HepG2 (cell line): Measurements from ENCODE around the gene G6PC3. TPM values are rescaled to one million over a fixed set of nuclear protein-coding genes. Genes with fewer than 3 reads are reported as not detected.
A peak's percentile ranks its signal among the peaks of the same experiment; 100 is the strongest.

ENCODE experiments used
- ATF1 ChIP-seq: IDR thresholded peaks from 2 replicates; pipeline ENCODE4 v1.6.1; 2016; ENCODE audit warnings: mild to moderate bottlenecking, control low read depth
- BCL6 ChIP-seq: IDR thresholded peaks from 2 replicates; pipeline ENCODE4 v1.6.1; 2016; ENCODE audit warnings: missing genetic modification reagents, missing compliant biosample characterization
- FIP1L1 ChIP-seq: fragments of 200-400 bp; formaldehyde crosslinking; IDR thresholded peaks from 2 replicates; pipeline ENCODE4 v1.6.1; 2018; ENCODE audit warnings: low read depth, mild to moderate bottlenecking, low read length, moderate library complexity, borderline replicate concordance; ENCODE audit not compliant: insufficient read depth
- FOXA3 ChIP-seq: IDR thresholded peaks from 2 replicates; pipeline ENCODE4 v1.6.1; 2016; ENCODE audit warnings: missing genetic modification reagents, missing compliant biosample characterization
- FOXO1 ChIP-seq: sonication (generic); formaldehyde crosslinking; IDR thresholded peaks from 2 replicates; pipeline ENCODE4 v1.4.0; 2020; ENCODE audit warnings: missing genetic modification reagents
- HNF4A ChIP-seq: sonication (generic); formaldehyde crosslinking; IDR thresholded peaks from 2 replicates; pipeline ENCODE4 v1.4.0; 2020; ENCODE audit warnings: missing genetic modification reagents
- ISX ChIP-seq: sonication (generic); formaldehyde crosslinking; conservative IDR thresholded peaks from 2 replicates; pipeline ENCODE4 v1.5.0; 2020; ENCODE audit warnings: missing genetic modification reagents
- KLF15 ChIP-seq: sonication (generic); formaldehyde crosslinking; IDR thresholded peaks from 2 replicates; pipeline ENCODE4 v1.8.1; 2023; ENCODE audit warnings: borderline replicate concordance, mild to moderate bottlenecking, inconsistent platforms, missing genetic modification reagents, mixed read lengths
- NFE2 ChIP-seq: sonication (generic); formaldehyde crosslinking; IDR thresholded peaks from 2 replicates; pipeline ENCODE4 v1.4.0; 2020; ENCODE audit warnings: missing genetic modification reagents
- NFRKB ChIP-seq: fragments of 450-650 bp; IDR thresholded peaks from 2 replicates; pipeline ENCODE4 v1.6.1; 2017
- POLR2A ChIP-seq, 2 experiments: IDR thresholded peaks; 2 replicates each; pipeline ENCODE4 v1.6.1; 2011; ENCODE audit warnings: low read depth in 2 of 2, low read length in 2 of 2, mild to moderate bottlenecking in 1 of 2, moderate library complexity in 1 of 2; ENCODE audit not compliant: insufficient read depth in 1 of 2
- RFXANK ChIP-seq: IDR thresholded peaks from 2 replicates; pipeline ENCODE4 v1.6.1; 2016
- SPEN ChIP-seq: sonication (generic); formaldehyde crosslinking; IDR thresholded peaks from 2 replicates; pipeline ENCODE4 v1.5.1; 2020; ENCODE audit warnings: low read depth, mild to moderate bottlenecking, missing genetic modification reagents
- ZFP41 ChIP-seq: sonication (generic); formaldehyde crosslinking; IDR thresholded peaks from 2 replicates; pipeline ENCODE4 v1.4.0; 2020; ENCODE audit warnings: mild to moderate bottlenecking, missing genetic modification reagents, borderline replicate concordance
- ZNF232 ChIP-seq: sonication (generic); formaldehyde crosslinking; IDR thresholded peaks from 2 replicates; pipeline ENCODE4 v1.4.0; 2020; ENCODE audit warnings: missing genetic modification reagents, borderline replicate concordance
- ZNF543 ChIP-seq: sonication (generic); formaldehyde crosslinking; IDR thresholded peaks from 2 replicates; pipeline ENCODE4 v1.4.0; 2020; ENCODE audit warnings: mild to moderate bottlenecking, missing genetic modification reagents
- ZNF709 ChIP-seq: sonication (generic); formaldehyde crosslinking; IDR thresholded peaks from 2 replicates; pipeline ENCODE4 v1.5.0; 2020; ENCODE audit warnings: mild to moderate bottlenecking, missing genetic modification reagents
- polyA plus RNA-seq, 8 experiments: library from polyadenylated mRNA; depleted of rRNA in 3 of 8; stranded (reverse) in 7 of 8; unstranded in 1 of 8; fragments of >200 nt; fragmentation: Illumina TruSeq in 4 of 8; extraction: Trizol in 4 of 8; gene quantifications; 2 replicates each; pipeline versions ENCODE4 v1.2.1 to v1.2.3, GENCODE V29; 2011 to 2016; ENCODE audit warnings: low read depth in 4 of 8, missing spikeins in 1 of 8, mixed read lengths in 1 of 8; ENCODE audit not compliant: insufficient read depth in 1 of 8
- total RNA-seq, 5 experiments: library from RNA; depleted of rRNA; stranded (reverse); fragments of >200 nt; fragmentation: Illumina TruSeq; extraction: Trizol; gene quantifications; 2 replicates each; pipeline ENCODE4 v1.2.3, GENCODE V29; 2016; ENCODE audit warnings: low read depth in 1 of 5
- TF ChIP-seq, protein P1 (sequence below): sonication (generic); formaldehyde crosslinking; IDR thresholded peaks from 2 replicates; pipeline ENCODE4 v1.5.0; 2020; ENCODE audit warnings: mild to moderate bottlenecking, missing genetic modification reagents, borderline replicate concordance
- TF ChIP-seq, protein P2 (sequence below): IDR thresholded peaks from 2 replicates; pipeline ENCODE4 v1.6.1; 2016
- TF ChIP-seq, protein P3 (sequence below): sonication (generic); formaldehyde crosslinking; IDR thresholded peaks from 2 replicates; pipeline ENCODE4 v1.5.0; 2020; ENCODE audit warnings: mild to moderate bottlenecking, missing genetic modification reagents

G6PC3 gene
- total and polyA plus RNA-seq, 2 of the 13 experiments (the other 11 are each of a cell fraction or from before 2014, with no cell fraction given) = 38.5 to 75.8 TPM

DNA sequence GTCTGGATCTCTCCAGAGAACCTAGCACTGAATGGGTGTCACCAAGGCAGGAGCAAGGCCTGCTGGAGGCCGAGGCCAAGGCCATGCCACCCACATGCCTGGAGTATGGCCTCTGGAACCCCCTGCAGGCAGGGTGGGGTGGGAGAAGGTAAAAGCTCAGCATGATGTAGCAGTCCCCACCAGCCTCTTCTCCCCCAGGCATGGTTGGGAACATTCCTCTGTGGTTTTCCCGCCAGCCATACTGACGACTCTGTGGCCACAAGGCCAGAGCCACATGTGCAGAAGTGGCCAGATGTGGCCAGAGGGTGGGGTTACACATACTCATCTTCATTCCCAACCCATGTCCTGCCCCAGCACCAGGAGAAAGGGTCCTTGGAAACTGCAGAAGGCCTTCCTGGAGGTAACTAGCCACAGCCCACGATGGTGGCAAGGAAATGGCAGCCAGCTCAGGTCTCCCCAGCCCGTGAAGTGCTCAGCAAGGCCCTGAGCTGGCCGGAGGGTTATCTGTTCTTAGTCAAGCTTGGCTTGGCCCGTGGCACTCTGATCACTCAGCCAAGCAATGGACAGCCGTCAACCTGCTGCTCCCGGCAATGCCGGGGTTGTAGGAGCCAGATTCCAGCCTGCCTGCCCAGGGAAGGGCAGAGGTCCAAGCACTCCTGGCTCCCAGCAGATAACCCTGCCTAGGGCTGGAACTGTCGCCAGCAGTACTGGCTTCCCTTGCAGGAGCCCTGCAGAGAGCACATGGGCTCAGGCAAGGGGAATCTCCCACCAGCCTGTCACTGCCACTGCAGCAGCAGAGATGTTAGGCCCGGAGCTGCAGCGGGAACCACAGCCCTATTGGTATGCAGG lies 26.8 kb downstream of the G6PC3 start (continued):
- TF ChIP-seq ISX (CRISPR knock-in tag) (no peak), HNF4A (CRISPR knock-in tag) (peak; percentile 34; the same call in 1 of the 2 replicates), RFXANK (CRISPR knock-in tag) (no peak), FOXO1 (no peak), SPEN (CRISPR knock-in tag) (no peak), ZNF543 (CRISPR knock-in tag) (peak; percentile 97), ZNF709 (CRISPR knock-in tag) (no peak), ATF1 (no peak), FOXA3 (no peak), POLR2A (IDR thresholded peaks at IDR 0.05; ENCODE audit: insufficient read depth in 1 of 2, low read depth in 2 of 2, low read length in 2 of 2) (0 out of 4 replicates have a peak, but pooled peaks of 1 of the 2 experiments have one; percentile 13), NFE2 (CRISPR knock-in tag) (no peak), KLF15 (CRISPR knock-in tag) (no peak), BCL6 (no peak), FIP1L1 (no peak), ZFP41 (CRISPR knock-in tag) (no peak), ZNF232 (CRISPR knock-in tag) (no peak), NFRKB (no peak)
- TF ChIP-seq, protein P1, sequence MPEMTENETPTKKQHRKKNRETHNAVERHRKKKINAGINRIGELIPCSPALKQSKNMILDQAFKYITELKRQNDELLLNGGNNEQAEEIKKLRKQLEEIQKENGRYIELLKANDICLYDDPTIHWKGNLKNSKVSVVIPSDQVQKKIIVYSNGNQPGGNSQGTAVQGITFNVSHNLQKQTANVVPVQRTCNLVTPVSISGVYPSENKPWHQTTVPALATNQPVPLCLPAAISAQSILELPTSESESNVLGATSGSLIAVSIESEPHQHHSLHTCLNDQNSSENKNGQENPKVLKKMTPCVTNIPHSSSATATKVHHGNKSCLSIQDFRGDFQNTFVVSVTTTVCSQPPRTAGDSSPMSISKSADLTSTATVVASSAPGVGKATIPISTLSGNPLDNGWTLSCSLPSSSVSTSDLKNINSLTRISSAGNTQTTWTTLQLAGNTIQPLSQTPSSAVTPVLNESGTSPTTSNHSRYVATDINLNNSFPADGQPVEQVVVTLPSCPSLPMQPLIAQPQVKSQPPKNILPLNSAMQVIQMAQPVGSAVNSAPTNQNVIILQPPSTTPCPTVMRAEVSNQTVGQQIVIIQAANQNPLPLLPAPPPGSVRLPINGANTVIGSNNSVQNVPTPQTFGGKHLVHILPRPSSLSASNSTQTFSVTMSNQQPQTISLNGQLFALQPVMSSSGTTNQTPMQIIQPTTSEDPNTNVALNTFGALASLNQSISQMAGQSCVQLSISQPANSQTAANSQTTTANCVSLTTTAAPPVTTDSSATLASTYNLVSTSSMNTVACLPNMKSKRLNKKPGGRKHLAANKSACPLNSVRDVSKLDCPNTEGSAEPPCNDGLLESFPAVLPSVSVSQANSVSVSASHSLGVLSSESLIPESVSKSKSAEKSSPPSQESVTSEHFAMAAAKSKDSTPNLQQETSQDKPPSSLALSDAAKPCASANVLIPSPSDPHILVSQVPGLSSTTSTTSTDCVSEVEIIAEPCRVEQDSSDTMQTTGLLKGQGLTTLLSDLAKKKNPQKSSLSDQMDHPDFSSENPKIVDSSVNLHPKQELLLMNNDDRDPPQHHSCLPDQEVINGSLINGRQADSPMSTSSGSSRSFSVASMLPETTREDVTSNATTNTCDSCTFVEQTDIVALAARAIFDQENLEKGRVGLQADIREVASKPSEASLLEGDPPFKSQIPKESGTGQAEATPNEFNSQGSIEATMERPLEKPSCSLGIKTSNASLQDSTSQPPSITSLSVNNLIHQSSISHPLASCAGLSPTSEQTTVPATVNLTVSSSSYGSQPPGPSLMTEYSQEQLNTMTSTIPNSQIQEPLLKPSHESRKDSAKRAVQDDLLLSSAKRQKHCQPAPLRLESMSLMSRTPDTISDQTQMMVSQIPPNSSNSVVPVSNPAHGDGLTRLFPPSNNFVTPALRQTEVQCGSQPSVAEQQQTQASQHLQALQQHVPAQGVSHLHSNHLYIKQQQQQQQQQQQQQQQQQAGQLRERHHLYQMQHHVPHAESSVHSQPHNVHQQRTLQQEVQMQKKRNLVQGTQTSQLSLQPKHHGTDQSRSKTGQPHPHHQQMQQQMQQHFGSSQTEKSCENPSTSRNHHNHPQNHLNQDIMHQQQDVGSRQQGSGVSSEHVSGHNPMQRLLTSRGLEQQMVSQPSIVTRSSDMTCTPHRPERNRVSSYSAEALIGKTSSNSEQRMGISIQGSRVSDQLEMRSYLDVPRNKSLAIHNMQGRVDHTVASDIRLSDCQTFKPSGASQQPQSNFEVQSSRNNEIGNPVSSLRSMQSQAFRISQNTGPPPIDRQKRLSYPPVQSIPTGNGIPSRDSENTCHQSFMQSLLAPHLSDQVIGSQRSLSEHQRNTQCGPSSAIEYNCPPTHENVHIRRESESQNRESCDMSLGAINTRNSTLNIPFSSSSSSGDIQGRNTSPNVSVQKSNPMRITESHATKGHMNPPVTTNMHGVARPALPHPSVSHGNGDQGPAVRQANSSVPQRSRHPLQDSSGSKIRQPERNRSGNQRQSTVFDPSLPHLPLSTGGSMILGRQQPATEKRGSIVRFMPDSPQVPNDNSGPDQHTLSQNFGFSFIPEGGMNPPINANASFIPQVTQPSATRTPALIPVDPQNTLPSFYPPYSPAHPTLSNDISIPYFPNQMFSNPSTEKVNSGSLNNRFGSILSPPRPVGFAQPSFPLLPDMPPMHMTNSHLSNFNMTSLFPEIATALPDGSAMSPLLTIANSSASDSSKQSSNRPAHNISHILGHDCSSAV (CRISPR knock-in tag) = no peak
- TF ChIP-seq, protein P2, sequence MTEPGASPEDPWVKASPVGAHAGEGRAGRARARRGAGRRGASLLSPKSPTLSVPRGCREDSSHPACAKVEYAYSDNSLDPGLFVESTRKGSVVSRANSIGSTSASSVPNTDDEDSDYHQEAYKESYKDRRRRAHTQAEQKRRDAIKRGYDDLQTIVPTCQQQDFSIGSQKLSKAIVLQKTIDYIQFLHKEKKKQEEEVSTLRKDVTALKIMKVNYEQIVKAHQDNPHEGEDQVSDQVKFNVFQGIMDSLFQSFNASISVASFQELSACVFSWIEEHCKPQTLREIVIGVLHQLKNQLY = no peak
- TF ChIP-seq, protein P3, sequence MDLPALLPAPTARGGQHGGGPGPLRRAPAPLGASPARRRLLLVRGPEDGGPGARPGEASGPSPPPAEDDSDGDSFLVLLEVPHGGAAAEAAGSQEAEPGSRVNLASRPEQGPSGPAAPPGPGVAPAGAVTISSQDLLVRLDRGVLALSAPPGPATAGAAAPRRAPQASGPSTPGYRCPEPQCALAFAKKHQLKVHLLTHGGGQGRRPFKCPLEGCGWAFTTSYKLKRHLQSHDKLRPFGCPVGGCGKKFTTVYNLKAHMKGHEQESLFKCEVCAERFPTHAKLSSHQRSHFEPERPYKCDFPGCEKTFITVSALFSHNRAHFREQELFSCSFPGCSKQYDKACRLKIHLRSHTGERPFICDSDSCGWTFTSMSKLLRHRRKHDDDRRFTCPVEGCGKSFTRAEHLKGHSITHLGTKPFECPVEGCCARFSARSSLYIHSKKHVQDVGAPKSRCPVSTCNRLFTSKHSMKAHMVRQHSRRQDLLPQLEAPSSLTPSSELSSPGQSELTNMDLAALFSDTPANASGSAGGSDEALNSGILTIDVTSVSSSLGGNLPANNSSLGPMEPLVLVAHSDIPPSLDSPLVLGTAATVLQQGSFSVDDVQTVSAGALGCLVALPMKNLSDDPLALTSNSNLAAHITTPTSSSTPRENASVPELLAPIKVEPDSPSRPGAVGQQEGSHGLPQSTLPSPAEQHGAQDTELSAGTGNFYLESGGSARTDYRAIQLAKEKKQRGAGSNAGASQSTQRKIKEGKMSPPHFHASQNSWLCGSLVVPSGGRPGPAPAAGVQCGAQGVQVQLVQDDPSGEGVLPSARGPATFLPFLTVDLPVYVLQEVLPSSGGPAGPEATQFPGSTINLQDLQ = peak; percentile 68; the same call in 1 of the 2 replicates
